ENCODE results near the gene FAM193A.
"Not testable (repeated sequence)": the region's sequence is repeated elsewhere in the genome, so short reads cannot be mapped to it uniquely, and the experiment has no call there.

FAM193A gene

DNA sequence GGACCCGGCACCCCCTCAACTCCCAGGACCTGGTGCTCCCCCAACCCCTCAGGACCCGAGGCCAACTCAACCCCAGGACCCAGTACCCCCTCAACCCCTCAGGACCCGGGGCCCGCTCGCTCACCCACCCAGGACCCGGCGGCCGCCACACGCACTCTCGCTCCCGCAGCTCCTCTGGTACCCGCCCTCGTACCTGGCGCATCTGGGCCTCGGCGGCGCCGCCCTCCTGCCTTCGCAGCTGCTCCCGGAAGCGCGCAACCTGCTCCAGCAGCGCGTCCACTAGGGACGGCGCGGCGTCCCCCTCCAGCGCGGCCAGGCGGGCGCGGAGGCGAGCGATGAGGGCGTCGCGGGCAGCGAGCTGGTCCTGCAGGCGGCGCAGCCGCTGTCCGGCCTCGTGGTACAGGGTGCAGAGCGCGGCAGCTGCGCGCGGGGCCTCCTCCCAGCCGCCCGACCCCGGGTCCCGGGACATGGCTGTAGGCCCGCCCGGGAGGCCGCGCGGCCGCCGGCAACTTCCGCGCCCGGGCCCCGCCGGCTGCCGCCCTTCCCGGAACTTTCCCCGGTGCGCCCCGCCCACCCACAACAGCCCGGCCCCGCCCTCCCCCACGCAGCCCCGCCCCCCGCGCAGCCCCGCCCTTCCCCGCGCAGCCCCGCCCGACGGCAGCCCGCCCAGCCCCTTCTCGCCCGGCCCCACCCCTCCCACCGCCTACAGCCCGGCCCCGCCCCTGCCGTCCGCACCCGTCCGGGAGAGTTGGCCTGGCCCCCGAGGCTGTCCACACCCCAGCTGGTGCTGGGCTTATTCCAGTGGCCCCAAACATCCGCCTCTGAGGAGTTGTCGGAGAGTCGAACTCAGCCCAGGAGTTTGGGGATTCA is 219.6 kb downstream of the FAM193A start, which contains the start of gene TNIP2:
Gene TNIP2, minus strand, starts transcription at position 516 of the 870 bp plus-strand sequence. Its CDS starts 47 bp downstream, at position 469.
- peak within 1 kb of the TSS; percentile 85 for H3K4me3 ChIP-seq (ENCODE audit: control insufficient read depth, low read depth, low read length)
- no peak for DNase-seq (ENCODE audit: low read depth)
- TF ChIP-seq, protein P1, sequence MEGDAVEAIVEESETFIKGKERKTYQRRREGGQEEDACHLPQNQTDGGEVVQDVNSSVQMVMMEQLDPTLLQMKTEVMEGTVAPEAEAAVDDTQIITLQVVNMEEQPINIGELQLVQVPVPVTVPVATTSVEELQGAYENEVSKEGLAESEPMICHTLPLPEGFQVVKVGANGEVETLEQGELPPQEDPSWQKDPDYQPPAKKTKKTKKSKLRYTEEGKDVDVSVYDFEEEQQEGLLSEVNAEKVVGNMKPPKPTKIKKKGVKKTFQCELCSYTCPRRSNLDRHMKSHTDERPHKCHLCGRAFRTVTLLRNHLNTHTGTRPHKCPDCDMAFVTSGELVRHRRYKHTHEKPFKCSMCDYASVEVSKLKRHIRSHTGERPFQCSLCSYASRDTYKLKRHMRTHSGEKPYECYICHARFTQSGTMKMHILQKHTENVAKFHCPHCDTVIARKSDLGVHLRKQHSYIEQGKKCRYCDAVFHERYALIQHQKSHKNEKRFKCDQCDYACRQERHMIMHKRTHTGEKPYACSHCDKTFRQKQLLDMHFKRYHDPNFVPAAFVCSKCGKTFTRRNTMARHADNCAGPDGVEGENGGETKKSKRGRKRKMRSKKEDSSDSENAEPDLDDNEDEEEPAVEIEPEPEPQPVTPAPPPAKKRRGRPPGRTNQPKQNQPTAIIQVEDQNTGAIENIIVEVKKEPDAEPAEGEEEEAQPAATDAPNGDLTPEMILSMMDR (IDR thresholded peaks at IDR 0.05; ENCODE audit: control insufficient read depth, insufficient read depth, low read depth, low read length, missing control alignments), result peak; percentile 8

DNA sequence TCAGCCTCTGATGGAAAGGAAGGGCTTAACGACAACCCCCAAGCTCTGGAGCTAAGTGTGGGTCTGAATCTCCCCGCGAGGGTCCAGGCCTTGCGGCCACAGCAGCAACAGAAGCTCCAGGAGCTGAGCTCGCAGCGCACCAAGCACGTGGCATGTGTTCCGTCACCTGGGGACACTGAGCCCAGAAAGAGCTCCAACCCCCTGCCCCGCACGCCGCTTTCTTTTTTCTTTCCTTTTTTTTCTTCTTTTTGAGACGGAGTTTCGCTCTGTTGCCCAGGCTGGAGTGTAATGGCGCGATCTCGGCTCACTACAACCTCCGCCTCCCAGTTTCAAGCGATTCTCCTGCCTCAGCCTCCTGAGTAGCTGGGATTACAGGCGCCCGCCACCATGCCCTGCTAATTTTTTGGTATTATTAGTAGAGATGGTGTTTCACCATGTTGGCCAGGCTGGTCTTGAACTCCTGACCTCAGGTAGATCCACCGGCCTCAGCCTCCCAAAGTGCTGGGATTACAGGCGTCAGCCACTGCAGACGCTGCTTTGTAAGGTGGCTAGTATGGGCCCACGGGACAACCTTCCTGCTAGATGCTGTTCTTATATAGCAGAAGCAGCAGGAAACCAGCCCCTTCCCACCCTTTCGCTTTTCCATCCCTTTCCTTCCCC is 220.4 kb downstream of the FAM193A start:
- peak overlapping the region; percentile 32 for H3K4me3 ChIP-seq (ENCODE audit: control insufficient read depth, low read depth, low read length)
- DNase-seq (ENCODE audit: low read depth), result no peak
- TF ChIP-seq, protein P1 (IDR thresholded peaks at IDR 0.05; ENCODE audit: control insufficient read depth, insufficient read depth, low read depth, low read length, missing control alignments), result no peak

DNA sequence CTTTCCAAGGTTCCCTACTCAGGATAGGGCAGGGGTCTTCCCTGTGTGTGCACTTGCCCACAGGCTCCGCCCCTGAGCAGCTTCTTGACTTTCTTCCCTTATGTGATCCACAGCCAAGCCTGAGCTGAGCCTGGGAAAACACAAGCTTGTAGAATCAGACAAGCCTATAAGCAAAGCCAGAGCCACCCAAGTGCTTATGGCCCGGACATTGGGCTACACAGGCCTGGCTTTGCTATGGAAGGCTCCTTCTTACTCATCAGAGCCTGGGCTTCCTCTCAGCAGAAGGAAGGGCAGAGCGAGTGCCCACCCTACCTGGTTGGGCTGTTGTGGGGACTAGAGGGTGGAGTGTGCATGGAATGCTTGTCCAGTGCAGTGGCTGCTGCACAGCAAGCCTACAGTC is 221.0 kb downstream of the FAM193A start:
- no peak overlapping the region for H3K4me3 ChIP-seq (ENCODE audit: control insufficient read depth, low read depth, low read length)
- no peak for DNase-seq (ENCODE audit: low read depth)
- TF ChIP-seq, protein P1 (IDR thresholded peaks at IDR 0.05; ENCODE audit: control insufficient read depth, insufficient read depth, low read depth, low read length, missing control alignments), result no peak

DNA sequence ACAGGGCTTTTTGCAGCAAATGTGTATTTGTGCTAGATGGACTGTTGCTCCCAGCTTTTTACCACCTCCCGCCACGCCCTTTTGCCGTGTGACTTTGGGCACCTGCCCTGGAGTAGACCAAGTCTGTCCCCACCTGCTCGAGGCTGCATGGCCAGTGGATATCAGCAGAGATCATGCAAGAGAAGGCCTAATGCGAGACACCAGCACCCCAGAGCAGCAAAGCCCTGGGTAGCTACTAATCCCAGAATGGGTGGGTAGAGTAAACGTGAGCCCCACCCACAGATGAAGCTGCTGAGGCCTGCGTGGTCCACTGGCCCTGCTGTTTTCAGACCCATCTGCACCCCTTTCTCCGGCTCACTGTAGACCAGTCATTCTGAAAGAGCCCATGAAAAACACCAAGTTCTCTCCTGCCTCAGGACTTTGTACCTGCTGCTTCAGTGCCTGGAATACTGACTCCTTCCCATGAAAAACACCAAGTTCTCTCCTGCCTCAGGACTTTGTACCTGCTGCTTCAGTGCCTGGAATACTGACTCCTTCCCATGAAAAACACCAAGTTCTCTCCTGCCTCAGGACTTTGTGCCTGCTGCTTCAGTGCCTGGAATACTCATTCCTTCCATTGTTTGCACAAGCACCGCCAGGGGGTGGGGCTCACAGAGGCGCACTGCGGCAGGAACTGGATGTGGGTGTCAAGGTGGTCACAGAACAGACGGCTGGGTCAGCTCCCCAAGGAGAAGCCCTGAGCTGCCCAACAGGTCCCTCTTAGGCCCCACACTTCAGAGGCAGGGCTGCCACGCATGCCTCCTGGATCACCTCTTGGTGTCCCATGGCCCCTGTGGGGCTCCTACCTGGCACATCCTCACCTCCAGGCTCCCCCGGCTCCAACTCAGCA is 224.8 kb downstream of the FAM193A start:
- H3K4me3 ChIP-seq (ENCODE audit: control insufficient read depth, low read depth, low read length), result no peak overlapping the region
- TF ChIP-seq, protein P1 (IDR thresholded peaks at IDR 0.05; ENCODE audit: control insufficient read depth, insufficient read depth, low read depth, low read length, missing control alignments), result no peak
- no peak for DNase-seq (ENCODE audit: low read depth)

- H3K4me3 ChIP-seq (ENCODE audit: control insufficient read depth, low read depth, low read length), result no peak overlapping the region
- DNase-seq (ENCODE audit: low read depth), result no peak
- TF ChIP-seq, protein P1 (IDR thresholded peaks at IDR 0.05; ENCODE audit: control insufficient read depth, insufficient read depth, low read depth, low read length, missing control alignments), result no peak
Measured at GRCh38 chr4:2762048-2762447, 225.6 kb downstream of the FAM193A start.

- not testable (repeated sequence) for H3K4me3 ChIP-seq (ENCODE audit: control insufficient read depth, low read depth, low read length); DNase-seq (ENCODE audit: low read depth)
Measured at GRCh38 chr4:2762486-2763370, 226.3 kb downstream of the FAM193A start.

All from AG09309 (cell line).